NCI-H526 treated with DMSO at 0.1 percent for 48 hours (cell line): ENCODE measurements around the gene RPL4.
A peak's percentile ranks its signal among the peaks of the same experiment; 100 is the strongest.
"Not testable (repeated sequence)": the region's sequence is repeated elsewhere in the genome, so short reads cannot be mapped to it uniquely, and the experiment has no call there.

Experiments used
- DNase-seq: peaks from one replicate; lab custom pipeline; 2025; lab: John Stamatoyannopoulos, UW

The RPL4 gene

DNA sequence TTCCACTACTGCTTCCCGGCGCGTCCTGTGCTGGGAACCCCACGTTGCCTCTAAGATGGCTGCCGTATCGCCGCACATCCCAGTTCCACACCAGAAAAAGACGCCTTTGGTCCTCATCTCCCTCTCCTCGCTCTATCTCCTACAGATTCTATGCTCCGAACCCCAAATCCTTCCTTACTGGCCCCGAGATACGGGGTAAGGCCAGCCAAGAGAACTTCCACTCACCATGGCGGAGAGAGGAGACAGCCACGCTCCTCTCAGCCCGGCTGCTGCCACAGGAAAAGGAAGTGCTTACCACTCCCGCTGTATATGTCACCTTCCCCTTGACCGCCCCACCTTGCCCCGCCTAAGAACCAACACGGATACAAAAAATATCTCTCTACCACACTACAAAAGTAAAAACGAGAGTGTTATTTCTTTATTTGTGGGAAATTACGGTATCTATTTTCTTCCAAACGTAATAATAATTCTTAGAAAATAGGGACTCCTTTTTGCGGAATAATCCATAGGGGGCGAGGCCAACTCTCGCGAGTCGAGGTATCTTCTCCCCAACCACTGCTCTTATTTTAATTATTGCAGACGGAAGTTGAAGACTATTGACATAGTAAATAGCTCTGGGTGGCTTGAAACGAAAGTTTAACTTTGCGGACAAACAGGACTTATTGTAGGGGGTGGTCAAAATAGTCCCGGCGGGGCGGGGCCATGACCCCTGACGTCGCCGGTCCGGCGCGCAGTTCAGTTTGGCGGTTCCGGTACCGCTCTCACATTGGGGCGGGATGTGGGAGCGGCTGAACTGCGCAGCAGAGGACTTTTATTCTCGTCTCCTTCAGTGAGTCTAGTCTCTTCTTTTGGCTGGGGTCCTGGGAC is at the start of gene RPL4, which contains the start of gene ZWILCH:
RPL4 (minus strand) TSS at position 293 of the 867 bp plus-strand sequence; CDS start at position 228, 65 bp downstream.
ZWILCH (plus strand) TSS at position 764 of the 867 bp plus-strand sequence; CDS start at position 777, 13 bp downstream.
- DNase-seq = peak; percentile 88

DNA sequence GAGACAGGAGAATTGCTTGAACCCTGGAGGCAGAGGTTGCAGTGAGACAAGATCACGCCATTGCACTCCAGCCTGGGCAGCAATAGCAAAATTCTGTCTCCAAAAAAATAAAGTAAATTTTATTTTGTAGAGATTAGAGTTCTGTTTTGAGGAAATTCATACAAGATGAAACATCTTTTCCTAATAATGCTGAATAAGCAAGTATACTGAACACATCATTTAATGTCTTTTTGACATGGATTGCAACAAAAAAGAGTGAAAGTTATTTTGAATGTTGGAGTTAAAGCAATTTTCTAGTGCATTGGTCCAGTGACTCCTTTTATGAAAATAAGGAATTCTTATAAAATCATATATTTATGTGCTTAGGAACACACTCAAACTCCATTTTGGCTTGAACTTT is 40.6 kb upstream of the RPL4 start:
- no peak for DNase-seq

DNA sequence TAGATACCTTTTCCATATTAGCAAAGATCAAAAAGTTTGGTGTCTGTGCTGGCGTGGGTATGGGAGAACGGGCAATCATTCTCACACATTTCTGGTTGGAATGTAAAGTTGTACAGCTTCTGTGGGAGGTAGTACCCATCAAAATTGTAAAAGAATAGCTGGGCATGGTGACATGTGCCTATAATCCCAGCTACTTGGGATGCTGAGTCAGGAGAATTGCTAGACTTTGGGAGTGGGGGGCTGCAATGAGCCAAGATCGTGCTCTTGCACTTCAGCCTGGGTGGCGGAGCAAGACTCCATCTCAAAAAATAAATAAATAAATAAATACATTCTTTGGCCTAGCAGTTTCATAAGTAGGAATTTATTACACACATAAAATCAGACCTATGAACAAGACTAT is 38.2 kb upstream of the RPL4 start:
- no peak for DNase-seq

DNA sequence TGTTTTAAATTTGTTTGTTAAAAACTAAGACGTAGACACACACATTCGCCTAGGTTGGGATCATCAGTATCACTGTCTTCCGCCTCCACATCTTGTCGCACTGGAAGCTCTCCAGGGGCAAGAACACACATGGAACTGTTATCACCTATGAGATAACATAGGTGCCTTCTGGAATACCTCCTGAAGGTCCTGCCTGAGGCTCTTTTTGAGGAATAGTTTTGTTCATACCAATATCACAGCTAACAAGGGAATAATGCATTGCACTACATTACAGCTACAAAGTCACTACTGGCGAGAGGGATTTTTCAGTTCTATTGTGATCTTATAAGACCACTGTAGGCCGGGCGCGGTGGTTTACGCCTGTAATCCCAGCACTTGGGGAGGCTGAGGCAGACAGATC is 30.4 kb upstream of the RPL4 start:
- DNase-seq = no peak

DNA sequence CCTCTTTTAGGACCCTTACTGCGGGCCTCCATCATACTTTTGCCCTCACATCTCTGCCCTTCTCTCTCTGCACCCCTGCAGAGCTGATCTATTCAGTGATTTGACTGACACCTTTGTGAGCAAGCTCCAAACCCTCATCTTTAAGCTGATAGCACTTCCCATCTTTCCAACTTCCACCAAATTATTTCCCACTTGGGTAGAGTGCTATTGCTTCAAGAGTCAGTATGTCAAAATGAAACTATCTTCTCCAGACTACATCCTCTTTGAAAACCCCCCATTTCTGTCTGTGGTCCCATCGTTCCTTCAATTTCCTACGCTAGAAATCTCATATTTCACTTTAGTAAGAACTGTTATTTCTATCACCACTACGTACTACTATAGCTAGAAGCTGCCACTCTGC is 20.2 kb upstream of the RPL4 start:
- DNase-seq = no peak

DNA sequence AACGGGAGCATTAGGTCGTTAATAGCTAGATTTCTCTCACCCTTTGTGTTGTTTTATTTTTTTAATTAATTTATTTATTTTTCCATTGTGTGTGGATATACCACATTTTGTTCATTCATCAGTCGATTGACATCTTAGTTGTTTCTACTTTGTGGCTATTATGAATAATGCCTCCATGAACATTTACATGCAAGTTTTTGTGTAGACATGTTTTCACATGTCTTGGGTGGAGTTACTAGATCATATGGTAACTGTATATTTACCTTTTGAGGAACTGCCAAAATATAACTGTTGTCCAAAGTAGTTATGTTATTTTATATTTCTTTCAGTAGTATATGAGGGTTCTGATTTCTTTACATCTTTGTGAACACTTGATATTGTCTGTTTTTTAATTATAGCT is 19.3 kb upstream of the RPL4 start:
- DNase-seq = no peak

DNA sequence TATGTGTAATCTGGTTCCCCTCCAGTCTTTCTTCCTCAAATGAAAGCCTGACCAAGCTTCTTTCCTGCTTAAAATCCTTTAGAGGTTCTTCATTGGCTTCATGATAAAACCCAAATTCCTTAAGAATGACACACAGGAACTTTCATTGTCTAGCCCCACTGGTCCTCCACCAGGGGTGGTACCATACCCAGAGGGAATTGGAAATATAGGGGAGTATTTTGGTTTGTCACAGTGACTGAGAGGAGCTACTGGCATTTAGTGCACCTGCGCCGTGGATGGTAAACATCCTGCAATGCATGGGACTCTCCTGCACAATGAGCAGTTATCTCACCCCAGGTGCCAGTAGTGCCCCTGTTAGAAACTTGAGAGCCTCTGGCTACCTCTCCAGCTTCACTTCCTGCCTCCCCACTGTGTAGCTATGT is 11.3 kb upstream of the RPL4 start:
- DNase-seq = no peak

DNA sequence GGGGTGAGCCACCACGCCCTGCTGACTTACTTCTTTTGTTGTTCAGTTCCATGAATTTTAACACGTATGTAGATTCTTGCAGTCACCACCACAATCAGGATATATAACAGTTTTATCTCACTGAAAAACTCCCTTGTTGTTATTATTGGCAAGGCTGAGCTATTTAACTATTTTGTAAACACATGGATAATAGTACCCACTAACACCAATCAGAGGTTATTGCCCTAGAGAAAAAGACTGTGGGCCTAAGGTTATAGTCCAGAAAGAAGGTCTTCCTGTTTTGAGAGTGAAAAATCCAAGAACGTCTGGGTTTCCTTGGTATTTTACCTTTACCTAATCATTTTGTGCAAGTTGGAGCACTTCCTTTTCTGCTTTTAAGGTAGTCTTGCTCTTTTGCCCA is 9.9 kb upstream of the RPL4 start:
- no peak for DNase-seq

DNA sequence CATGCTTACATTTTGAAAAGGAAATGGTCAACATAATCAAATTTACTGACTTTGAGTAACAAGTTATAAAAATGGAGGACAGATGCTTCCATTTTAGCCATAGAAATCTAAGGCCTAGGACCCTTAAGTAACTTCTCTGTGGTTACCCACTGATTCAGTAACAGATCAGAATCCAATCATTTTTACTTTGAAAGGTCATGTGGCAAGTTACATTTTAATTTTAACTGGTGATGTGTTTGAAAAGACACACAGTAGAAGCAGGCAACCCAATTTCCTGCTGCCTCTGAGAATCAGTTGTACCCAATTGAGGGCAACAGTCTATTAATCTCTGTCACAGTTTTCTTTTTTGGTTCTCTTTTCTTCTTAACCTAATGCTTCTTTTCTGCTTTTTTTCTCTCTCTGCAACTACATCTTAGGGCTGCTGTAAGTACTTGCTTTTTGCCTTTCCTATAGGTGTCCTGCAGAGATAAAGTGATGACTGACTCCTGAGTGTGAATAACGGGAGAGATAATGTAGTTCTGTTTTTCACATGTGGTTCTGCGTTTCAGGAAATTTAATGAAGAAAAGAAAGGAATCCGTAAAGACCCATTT is 3.7 kb upstream of the RPL4 start:
- DNase-seq = no peak

DNA sequence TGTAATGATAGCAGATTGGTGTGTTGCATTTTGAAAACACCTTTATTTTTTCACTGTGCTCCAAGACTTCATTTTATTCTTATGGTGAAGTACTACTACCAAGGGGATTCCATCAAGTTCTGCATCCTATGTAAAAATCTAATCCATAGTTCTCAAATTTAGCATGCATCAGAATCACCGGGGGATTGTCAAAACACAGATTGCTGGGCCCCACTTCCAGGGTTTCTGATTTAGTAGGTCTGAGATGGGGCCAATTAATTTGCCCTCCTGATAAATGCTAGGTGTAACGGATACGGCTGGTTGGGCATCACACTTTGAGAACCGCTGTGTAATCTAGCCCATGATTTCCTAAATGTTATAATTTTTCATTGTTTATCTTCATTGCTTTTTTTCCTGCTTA is 1.2 kb upstream of the RPL4 start:
- DNase-seq = no peak

DNA sequence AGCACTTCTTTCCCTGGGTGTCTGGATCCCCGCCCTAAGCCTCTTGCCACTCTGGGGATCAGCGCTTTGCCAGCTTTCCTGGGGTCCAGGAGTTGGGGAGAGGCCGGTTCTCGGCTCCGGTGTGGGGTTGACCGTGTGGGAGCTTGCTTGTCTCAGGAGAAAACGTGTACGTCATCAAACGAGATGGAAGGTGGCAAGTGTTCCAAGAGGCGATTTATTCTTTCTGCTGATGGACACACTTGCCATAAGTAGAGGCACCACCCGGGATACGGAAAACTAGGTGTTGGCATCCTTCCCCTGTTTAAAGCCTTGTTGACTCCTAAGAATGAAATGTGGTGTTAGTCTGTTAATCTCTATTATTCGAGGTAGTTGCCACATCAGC is 766 bp upstream of the RPL4 start:
- DNase-seq = no peak

DNA sequence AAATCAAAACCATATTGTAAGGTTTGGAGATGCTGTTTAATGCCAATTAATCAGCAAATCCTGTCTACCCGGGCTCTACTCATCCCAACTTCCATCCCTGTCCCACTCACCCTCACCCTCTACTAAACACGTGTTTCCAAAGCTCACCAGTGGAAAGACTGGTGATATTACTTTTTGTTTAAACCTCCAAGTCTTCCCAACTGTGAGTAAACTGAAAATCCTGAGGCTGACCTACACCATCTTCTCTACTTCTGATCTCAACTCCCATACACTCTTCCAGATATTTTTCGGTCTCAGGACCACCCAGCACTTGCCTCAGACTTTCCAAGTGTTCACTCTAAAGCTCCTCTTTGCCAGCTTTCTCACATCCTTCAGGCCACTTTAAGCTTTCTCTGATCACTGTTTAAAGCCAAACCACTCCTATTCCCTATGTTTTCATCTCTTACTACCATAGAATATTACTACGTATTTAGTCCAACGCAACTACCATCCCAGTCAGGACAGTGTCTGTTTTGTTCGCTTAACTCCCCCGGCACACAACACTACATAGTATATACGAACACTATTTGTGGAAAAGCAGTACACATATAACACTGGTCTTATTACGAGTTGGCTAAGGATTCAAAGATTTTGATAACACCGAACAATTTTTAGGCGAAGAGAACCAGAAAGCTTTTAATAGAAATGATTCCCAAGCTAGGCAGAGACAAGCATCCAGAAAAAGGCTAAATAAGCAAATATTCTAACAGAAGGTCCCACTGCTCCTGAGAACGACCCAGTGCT is 684 bp downstream of the RPL4 start:
- DNase-seq = no peak

DNA sequence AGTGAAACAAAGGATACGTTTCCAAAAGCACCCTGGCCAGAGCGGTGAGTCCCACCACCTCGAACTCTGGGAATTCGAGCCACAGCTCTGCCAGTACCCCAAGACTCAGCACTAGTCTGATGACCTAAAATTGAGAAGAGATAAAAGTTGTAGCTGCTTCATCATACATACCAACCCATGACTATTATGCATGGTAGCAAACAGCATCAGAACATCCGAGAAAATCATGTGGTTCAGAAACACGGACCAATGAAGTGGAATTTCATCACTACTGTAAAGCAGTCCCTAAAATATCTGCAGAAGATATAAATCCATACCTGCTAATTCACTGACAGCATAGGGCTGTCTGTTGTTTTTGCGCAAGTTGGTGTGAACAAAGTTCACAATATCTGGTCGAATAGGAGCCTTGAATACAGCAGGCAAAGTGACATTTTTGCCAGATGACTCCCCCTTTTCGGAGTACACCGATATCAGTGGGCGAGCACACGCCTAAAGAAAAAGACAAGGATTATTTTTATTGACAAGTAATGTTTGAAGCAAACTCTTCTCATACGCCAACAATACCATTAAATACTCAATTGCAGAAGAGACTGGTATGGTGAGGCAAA is 1.5 kb downstream of the RPL4 start:
- not testable (repeated sequence) for DNase-seq

DNA sequence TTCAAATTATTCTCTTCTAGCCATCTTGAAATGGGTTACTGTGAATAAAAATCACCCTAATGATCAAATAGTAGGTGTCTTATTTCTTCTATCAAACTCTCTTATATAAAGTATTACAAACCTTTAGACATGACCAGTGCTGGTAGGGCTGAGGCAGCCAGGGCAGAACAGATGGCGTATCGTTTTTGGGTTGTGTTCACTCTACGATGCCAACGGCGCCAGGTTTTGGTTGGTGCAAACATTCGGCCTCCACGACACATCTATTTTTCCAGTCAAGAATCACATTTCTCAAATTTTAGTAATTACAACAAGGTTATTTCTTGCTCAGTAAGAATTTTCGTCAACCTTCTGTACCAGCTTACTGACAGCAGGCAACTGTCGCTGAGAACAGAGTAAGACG is 2.2 kb downstream of the RPL4 start:
- no peak for DNase-seq

DNA sequence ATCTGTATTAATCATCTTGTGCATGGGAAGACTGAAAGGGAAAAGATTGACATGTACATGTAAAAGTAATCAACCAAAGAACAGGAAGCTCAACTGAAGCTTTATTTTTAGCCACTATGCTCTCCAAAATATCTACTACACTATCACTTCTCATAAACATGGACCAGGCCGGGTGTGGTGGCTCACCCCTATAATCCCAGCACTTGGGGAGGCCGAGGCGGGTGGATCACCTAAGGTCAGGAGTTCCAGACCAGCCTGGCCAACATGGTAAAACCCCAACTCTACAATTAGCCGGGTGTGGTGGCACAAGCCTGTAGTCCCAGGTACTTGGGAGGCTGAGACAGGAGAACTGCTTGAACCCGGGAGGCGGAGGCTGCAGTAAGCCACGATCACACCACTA is 4.3 kb downstream of the RPL4 start:
- not testable (repeated sequence) for DNase-seq

DNA sequence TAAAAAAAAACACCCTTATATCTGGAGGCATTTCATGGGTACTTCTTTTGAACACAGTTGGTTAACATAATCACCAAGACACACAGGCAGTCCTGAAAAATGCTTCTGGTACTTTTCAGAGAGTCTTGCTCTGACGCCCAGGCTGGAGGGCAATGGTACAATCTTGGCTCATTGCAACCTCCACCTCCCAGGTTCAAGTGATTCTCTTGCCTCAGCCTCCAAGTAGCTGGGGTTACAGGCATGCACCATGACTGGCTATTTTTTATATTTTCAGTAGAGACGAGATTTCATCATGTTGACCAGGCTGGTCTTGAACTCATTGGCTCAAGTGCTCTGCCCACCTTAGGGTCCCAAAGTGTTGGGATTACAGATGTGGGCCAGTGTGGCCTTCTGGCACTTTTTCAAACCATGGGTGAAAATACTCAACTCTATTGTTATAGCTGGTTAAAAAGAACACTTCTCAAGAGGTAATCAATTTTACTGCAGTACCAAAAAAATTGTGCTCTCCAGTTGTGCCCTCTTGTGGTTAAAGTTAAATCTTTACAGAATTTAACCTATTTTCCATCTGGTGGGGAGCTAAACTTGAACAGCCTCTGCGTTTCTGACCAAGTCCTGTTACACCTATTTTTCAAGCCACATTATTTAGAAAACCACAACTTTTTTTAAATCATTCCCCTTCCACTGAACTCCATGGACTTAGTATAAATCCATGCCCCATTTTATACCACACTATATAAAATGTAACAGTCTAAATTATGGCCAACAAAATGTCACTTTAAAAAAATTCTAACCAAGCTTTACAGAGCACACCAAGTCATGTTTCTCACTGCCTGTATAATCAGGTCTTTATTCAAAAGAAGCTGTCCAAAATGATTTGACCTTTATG is 5.9 kb downstream of the RPL4 start:
- DNase-seq = no peak

DNA sequence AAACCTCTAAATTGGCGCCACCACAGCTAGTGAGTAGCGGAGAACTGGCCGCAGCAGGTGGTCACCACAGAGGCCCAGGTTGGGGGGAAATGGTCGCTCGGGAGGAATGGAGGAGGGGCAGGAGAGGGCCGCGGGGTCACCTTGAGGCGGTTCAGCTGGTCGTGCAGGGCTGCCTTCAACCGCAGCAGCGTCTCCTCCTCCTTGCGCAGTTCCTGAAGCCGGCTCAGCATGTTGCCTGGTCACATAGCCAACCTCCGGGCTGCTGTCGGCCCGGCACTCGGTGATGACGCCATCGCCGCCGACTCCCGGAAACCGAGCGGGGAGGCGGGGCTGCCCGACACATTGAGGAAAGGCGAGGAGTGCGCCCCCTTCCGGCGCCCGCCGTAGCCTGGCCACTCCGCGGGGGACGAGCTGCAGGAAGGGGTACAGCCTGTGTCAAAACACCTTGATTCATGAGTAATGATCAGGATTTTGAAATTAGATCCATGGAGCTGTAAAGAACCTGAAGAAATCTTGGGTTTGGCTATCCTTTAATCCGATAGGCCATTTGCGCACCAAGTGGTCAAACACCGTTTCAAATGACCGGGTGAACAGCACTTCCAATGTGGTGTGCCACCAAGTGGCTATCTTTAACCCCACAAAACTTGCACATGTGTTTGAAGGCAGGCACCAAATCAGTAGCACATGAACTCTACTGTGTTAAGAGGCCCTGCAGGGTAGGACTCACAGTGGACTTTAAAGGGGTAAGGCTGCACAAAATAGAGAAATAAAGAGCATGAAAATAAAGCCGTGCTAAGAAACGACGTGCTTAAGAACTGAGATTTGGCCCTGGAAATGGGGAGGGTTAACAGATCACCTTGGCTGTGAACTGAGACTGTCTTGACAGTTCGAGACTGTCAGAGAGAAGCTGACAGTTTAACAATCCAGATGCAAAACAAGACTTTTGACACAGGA is 6.9 kb downstream of the RPL4 start, which contains the start of gene SNAPC5:
SNAPC5 (minus strand) TSS at position 261 of the 954 bp plus-strand sequence; CDS start at position 230, 31 bp downstream.
- DNase-seq = peak; percentile 81

DNA sequence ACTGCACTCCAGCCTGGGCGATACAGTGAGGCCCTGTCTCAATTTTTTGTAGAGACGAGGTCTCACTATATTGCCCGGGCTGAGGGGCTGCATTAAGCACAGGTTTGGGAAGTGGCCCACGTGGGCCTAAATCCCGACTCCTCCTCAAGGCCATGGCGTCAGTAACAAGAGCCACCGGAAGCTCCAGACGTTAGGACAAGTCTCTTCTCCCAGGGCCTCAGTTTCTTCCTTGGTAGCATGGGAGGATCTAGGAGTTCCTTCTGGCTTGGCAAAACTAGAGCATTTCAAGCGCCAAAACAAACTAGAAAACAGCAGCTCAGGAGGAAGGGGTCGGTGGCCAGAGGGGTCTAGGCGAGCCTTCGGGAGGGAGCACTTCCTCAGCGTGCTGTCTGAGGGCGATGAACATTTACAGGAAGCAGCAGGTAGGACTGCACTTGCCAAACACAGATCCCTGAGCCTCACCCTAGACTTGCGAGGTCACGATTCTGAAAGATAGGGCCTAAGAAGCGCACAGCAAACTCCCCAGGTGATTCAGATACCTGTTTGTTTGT is 7.6 kb downstream of the RPL4 start:
- DNase-seq = no peak

DNA sequence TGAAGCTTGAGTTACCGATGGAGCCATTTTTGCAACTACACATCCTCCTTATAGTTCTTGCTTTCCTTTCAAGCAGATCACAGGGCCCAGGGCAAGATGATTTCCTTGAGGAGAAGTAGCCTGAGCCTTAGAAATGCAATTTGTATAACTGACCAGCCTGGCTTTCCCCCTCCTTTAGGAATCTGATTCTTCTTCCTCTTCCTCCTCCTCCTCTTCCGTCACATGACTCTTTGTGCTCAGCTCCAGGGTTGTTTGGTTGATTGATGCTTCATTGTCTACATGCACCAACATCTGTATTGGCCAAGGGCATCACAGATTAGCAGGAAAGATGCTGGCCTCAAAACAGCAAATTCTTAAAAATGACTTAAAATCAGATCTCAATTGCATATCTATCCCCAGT is 10.4 kb downstream of the RPL4 start:
- no peak for DNase-seq

DNA sequence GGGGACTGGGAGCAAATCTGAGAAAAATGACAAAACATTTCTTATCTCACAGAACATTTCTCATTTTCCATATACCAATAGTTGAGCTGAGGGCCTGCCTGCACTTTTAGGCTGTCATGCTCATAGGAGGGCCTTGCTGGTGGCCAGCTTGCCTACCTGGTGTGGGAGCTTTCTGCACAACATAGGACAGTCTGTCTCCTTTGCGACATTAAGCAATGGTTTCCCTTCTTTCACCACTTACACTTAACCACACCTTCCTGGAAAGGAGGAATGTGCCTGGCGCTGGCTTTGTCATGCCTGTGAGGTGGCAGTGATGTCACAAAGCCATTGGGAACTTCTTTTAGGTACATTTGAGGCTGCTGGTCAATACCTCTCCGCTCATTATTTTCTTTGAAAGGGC is 12.8 kb downstream of the RPL4 start:
- DNase-seq = no peak
